ENCODE results near the gene ANKRD11.
"Not testable (repeated sequence)": the region's sequence is repeated elsewhere in the genome, so short reads cannot be mapped to it uniquely, and the experiment has no call there.

ANKRD11 gene

GRCh38 chr16:89400740-89401139 lies 89.6 kb downstream of the ANKRD11 start:
- no peak for DNase-seq

DNA sequence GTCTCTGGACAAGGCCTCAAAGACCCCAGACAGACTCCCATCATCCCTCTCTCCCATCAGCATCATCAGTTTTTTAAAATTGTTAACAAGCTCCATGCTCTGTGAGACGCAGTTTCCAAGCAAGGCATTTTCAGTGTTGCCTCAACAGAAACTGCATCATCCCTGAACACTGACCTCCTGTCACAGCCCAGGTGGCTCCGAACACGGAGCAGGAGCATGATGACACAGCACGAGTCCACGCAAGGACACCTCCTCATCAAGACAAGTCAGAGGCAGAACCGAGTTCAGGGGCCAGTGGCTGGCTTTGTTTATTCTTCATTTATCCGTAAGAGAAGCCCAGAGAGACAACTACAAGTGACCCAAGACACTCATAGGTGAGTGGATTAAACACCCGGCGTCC lies 91.4 kb downstream of the ANKRD11 start:
- no peak for DNase-seq

- DNase-seq: no peak
Measured at GRCh38 chr16:89397331-89397861, 93.0 kb downstream of the ANKRD11 start.

DNA sequence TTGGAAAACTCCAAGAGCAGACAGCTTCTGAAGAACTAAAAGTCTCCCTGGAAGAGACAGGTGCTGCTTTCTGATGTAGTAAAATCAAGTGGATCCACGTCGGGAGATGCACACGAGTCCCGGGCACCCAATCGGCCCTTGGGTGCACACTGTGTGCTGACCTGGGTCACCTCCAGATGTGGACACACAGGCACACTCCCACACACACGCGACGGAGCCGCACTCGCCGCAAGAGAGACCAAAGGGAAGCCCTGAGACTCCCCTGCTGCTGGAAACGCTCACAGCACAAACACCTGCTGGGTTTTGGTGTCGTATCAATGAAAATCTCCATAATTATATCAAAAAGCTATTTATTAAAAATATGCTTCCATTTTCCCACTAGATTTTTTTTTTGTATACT lies 94.2 kb downstream of the ANKRD11 start:
- no peak for DNase-seq

- peak; percentile 95 for DNase-seq
Measured at GRCh38 chr16:89395150-89396142, 94.9 kb downstream of the ANKRD11 start.

DNA sequence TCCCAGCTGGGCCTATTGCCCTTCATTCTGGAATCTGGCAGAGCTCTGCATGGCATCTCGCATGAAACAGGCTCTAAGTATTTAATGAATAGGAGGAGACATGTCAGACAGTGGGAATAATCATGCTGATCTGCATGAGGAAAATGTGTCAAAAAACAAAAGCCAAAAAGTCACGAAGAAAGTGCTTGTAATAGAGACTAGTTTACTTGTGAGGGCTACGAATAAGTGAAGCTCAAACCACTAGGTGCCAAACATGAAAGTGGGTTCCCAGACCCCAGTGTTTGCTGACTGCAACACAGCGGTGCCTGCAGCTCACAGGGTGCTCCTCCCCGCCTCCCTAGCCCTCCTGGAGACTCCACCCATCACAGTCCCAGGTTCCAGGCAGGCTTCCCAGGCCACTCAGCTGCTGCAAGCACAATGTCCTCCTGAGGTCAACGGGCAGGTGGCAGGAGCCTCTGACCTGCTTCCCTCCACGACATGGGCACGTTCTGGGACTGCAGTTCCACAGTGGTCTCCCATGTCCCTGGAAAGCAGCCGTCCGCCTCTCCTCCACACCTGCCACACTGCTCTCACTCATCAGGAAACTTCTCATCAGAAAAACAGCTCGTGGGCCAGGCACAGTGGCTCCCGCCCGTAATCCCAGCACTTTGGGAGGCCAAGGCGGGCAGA lies 96.5 kb downstream of the ANKRD11 start:
- no peak for DNase-seq

- no peak for DNase-seq
Measured at GRCh38 chr16:89392881-89393737, 97.3 kb downstream of the ANKRD11 start.

- DNase-seq: not testable (repeated sequence)
Measured at GRCh38 chr16:89390224-89390583, 100.2 kb downstream of the ANKRD11 start.

DNA sequence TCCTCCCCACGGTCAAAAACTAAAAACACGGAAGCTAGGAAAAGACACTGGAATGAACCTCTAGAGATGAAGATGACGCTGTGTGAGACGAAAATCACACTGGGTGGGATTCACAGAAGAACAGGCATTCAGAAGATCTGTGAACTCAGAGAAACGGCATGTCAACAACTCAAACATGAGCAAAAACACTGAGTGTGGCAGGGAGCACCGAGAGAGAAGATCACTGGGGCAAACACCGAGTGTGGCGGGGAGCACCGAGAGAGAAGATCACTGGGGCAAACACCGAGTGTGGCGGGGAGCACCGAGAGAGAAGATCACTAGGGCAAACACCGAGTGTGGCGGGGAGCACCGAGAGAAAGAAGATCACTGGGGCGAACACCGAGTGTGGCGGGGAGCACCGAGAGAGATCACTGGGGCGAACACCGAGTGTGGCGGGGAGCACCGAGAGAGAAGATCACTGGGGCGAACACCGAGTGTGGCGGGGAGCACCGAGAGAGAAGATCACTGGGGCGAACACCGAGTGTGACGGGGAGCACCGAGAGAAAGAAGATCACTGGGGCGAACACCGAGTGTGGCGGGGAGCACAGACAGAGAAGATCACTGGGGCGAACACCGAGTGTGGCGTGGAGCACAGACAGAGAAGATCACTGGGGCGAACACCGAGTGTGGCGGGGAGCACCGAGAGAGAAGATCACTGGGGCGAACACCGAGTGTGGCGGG lies 100.7 kb downstream of the ANKRD11 start:
- DNase-seq: not testable (repeated sequence)

DNA sequence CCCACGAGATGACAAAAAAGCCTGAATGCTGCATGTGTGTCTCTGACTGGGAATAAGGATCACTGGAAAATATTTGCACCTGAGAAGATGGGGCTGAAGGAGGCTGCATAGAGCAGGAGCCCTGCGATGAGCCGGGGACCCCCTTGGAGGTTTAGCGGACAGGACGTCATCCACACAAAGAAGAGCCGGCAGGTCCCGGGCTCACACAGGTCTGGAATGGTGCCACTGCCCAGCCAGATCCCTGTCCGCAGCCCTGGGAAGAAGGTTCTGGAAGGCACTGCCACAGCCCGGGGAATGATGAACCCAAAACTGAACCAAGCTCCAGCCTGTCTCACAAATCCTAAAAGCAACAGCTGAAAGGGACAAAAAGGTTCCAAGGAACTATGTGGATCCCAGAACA lies 101.8 kb downstream of the ANKRD11 start:
- DNase-seq: no peak

DNA sequence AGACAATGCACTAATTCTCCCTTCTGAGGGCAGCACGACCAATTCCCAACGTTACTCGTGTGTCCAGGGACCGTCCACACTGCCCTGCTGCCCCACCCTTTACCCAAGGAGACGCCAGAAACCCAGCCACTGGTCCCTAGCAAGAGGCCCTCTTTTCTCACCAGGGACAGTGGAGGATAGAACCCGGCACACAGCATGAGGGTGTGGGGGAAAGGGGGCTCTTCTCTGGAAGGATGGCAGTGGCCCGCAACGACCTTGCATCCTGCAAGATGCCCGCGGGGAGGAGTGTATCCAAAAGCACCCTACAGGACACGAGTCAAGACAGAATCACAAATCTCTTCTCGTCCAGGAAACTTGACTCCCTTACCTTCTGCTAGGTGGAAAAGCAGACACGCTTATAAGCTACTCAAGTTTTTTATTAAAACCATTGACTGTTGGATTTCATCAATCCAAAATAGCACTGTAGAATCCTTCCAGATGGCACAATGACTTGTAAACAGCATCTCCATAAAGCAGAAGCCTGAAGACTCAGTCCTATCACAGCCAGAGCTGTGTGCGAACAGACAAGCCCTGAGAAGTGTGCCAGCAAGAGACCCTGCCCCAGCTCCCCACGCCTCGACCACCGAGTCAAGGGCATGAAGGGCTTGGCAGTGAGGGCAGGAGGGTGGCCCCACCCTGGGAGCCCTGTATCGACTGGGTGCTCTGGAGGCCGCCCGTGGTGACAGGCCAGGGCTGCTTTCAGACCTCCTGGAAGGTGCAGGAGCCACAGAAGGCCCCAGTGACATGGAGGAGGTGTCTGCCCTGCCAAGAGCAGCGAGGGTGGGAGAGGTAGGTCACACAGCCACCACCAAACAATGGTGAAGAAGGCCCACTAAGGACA lies 103.8 kb downstream of the ANKRD11 start:
- DNase-seq: no peak

- no peak for DNase-seq
Measured at GRCh38 chr16:89385712-89386111, 104.6 kb downstream of the ANKRD11 start.

DNA sequence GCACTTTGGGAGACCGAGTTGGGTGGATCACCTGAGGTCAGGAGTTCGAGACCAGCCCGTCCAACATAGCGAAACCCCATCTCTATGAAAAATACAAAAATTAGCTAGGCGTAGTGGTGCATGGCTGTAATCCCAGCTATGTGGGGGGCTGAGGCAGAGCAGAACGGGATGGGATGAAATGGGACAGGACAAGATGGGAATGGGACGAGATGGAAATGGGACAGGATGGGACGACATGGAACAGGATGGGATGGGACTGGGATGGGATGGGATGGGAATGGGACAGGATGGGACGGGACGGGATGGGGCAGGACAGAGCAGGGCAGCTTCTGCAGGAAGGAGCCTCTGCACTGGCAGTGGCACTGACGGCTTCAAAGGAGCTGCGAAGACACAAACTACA lies 106.1 kb downstream of the ANKRD11 start:
- no peak for DNase-seq

DNA sequence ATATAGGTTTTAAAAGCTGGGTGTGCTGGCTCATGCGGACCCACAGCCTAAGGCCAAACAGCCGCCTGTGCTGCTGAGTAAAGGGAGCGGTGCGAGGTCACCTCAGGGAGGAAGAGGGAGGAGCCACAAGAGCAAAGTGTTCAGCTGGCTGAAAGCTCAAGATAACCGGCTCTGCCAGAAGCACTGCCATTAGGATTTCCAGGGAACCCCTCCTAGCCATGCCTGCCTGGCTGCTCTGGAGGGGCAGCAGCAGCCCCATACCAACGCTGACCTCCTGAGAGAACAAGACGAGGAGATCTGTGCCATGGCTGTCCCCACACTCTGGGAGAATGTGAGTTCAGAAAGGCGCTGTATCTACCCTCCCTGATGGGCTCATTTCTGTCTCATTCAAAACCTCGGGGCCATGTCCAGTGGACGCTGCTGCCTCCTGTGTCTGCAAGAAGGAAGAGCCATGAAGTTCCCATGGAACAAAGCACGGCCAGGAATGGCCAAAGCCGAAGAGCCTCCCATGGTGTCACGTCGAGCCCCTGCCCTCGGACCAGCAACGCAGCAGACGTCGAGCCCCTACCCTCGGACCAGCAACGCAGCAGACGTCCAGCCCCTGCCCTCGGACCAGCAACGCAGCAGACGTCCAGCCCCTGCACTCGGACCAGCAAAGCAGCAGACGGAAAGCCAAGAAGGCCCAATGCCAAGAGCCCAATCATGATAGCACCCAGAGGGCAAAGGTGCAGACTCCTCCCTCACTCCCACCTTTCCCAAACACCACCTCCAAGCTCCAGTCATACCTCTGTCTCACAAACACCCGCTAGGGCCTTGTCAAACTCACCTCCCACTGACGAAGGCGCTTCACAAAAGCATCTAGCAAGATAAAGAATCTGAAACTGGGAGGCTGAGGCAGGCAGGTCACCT lies 107.0 kb downstream of the ANKRD11 start:
- no peak for DNase-seq

- DNase-seq: not testable (repeated sequence)
Measured at GRCh38 chr16:89382555-89382954, 107.8 kb downstream of the ANKRD11 start.

- DNase-seq: no peak
Measured at GRCh38 chr16:89381788-89382187, 108.6 kb downstream of the ANKRD11 start.

- DNase-seq: no peak
Measured at GRCh38 chr16:89380681-89381080, 109.7 kb downstream of the ANKRD11 start.

DNA sequence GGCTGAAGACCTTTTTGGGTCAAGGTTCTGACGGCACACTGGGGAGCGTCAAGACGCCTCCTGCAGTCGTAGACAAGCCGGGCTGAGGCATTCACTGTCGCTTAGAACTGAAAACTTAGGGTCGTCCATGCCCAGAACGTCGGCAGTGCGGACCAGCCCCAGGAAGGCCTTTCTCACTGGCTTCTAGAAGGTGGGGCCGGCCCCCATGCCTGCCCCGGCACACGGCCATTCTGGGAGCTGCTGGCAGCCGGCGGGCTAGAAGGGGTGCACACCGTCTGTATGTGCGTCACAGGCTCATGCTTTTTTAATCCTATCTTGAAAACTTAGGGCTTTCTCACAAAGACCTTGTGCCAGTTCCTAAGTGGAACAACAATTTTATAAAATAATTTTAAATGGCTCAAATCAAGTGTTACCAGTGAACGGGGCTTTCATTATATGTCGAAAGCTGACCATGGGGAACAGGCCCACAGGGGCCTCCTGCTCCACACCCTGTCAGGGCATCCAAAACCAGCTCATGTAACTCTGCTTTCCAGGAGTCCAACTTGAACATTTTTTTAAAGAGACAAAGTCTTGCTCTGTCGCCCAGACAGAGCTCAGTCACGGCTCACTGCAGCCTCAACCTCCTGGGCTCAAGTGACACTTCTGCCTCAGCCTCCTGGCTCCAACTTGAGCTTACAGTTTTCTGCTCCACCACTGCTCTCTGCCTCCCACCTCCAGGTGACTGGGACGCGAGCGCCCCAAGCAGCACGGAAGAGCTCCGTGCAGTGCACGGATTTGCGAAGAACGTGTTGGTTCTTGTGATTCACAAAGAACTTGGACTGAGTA lies 111.2 kb downstream of the ANKRD11 start:
- no peak for DNase-seq

DNA sequence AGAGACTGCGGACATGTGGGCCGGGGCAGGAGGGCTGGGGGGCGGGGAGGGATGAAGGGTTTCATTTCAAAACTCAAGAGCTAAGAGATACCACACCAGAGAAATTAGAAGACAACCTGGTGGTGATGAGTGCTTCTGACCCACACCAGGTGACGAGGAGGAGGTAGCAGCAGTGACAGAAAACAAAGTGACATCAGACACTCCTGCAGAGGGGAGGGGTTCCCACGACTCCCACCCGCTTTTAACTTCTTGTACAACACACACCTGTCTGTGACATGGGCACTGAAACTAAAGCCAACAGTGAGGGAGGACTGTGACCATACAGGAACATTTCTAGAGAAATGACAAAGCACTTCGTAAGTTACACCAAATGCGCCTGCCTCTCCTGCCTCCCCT lies 112.9 kb downstream of the ANKRD11 start:
- DNase-seq: no peak

Measured in 8988T (cell line).